ENCODE data around the gene CACNA1G. TPM values are rescaled to one million over a fixed set of nuclear protein-coding genes. Genes with fewer than 3 reads are reported as not detected.
A peak's percentile ranks its signal among the peaks of the same experiment; 100 is the strongest.

CACNA1G gene
- total and polyA plus RNA-seq, 9 of the 15 experiments (the other 6 are each of a cell fraction or from before 2014, with no cell fraction given): 0.01 TPM; not detected in 8

DNA sequence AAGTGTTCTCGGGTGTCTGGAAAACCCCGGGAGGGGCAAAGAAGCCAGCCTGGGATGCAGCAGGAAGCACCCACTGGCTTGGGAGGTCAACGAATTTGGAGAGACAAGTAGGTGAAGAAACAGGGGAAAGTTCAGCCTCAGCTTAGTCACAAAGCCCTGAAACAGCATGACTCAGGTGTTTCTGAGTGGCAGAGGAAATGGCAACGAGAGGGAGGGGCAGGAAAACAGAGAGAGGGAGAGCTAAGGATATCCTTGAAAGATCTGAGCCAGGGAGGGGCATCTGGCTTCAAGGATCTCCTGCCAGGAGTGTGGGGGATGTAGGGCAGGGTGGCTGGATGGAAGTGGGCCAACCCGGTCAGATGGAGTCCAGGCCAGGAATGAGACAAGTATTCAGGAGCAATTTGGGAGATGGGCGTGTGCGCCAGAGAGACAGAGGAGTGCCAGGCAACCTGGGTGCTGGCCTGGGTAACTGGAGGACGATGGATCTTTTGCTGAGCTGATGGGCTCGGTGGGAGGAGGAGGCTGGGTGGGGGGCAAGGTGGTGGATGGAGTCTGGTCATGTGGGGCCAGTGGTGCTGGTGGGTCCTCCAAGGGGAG lies 101.4 kb downstream of the CACNA1G start (continued):
- peak; percentile 49; the same call in 1 of the 2 replicates for TF ChIP-seq SMARCC2 (IDR thresholded peaks at IDR 0.05; ENCODE audit: low read depth)
- no peak for TF ChIP-seq NR2F6 (CRISPR knock-in tag; IDR thresholded peaks at IDR 0.05)
- 0 out of 2 replicates have a peak, but pooled peaks have one; percentile 29 for TF ChIP-seq MYC (IDR thresholded peaks at IDR 0.05; ENCODE audit: low read depth, low read length)
- no peak for TF ChIP-seq MYC (CRISPR knock-in tag; IDR thresholded peaks at IDR 0.05; ENCODE audit: borderline replicate concordance, low read depth)
- TF ChIP-seq EWSR1 (IDR thresholded peaks at IDR 0.05; ENCODE audit: borderline replicate concordance, low read depth, partially characterized antibody): no peak
- peak; percentile 89 for TF ChIP-seq MTA3 (IDR thresholded peaks at IDR 0.05; ENCODE audit: borderline replicate concordance)
- TF ChIP-seq MBD2 (IDR thresholded peaks at IDR 0.05; ENCODE audit: borderline replicate concordance, low read depth): no peak
- TF ChIP-seq MECOM (CRISPR knock-in tag; IDR thresholded peaks at IDR 0.05): 0 out of 2 replicates have a peak, but pooled peaks have one; percentile 28
- TF ChIP-seq SMARCB1 (IDR thresholded peaks at IDR 0.05; ENCODE audit: insufficient read length, low read depth): no peak
- TF ChIP-seq, protein P1, sequence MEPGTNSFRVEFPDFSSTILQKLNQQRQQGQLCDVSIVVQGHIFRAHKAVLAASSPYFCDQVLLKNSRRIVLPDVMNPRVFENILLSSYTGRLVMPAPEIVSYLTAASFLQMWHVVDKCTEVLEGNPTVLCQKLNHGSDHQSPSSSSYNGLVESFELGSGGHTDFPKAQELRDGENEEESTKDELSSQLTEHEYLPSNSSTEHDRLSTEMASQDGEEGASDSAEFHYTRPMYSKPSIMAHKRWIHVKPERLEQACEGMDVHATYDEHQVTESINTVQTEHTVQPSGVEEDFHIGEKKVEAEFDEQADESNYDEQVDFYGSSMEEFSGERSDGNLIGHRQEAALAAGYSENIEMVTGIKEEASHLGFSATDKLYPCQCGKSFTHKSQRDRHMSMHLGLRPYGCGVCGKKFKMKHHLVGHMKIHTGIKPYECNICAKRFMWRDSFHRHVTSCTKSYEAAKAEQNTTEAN (CRISPR knock-in tag; IDR thresholded peaks at IDR 0.05): no peak
- TF ChIP-seq MAFK (IDR thresholded peaks at IDR 0.05; ENCODE audit: low read length): peak; percentile 97
- TF ChIP-seq, protein P2, sequence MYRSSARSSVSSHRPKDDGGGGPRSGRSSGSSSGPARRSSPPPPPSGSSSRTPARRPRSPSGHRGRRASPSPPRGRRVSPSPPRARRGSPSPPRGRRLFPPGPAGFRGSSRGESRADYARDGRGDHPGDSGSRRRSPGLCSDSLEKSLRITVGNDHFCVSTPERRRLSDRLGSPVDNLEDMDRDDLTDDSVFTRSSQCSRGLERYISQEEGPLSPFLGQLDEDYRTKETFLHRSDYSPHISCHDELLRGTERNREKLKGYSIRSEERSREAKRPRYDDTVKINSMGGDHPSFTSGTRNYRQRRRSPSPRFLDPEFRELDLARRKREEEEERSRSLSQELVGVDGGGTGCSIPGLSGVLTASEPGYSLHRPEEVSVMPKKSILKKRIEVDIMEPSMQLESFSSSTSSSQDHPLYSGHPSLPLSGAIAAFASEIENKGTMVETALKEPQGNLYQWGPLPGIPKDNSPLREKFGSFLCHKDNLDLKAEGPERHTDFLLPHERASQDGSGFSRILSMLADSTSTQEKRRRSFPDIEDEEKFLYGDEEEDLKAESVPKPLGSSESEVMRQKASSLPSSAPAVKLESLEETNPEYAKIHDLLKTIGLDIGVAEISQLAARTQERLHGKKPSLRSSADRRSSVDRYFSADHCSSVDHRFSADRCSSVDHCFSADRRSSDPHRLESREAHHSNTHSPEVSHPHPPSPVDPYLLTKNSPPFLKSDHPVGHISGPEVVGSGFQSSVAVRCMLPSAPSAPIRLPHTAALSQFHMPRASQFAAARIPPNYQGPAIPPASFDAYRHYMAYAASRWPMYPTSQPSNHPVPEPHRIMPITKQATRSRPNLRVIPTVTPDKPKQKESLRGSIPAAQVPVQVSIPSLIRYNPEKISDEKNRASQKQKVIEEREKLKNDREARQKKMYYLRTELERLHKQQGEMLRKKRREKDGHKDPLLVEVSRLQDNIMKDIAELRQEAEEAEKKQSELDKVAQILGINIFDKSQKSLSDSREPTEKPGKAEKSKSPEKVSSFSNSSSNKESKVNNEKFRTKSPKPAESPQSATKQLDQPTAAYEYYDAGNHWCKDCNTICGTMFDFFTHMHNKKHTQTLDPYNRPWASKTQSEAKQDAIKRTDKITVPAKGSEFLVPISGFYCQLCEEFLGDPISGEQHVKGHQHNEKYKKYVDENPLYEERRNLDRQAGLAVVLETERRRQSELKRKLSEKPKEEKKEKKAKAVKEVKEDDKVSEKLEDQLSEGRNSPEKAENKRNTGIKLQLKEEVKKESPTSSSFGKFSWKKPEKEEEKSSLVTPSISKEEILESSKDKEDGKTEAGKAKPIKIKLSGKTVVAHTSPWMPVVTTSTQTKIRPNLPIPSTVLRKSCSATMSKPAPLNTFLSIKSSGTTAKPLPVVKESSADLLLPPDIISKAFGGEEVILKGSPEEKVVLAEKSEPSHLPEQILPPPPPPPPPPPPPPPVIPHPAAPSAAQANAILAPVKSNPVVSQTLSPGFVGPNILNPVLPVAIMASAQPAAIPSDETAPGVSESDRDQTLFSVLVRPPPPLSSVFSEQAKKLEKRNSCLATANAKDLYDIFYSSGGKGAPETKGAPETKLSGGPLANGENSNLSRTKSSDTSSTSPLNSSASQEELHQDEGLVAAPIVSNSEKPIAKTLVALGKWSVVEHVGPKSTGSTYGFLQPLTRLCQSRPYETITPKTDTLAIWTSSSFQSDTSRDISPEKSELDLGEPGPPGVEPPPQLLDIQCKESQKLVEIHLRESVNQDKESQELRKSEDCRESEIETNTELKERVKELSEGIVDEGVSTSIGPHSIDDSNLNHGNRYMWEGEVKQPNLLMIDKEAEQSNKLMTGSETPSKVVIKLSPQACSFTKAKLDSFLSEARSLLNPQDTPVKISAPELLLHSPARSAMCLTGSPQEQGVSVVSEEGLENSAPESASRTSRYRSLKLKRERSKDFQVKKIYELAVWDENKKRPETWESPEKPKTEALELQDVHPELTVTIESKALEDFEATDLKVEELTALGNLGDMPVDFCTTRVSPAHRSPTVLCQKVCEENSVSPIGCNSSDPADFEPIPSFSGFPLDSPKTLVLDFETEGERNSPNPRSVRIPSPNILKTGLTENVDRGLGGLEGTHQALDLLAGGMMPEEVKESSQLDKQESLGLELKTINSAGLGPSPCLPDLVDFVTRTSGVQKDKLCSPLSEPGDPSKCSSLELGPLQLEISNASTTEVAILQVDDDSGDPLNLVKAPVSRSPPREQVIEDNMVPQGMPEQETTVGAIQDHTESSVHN (IDR thresholded peaks at IDR 0.05; ENCODE audit: borderline replicate concordance in 1 of 2, low read depth in 1 of 2): peak in 1 of 2 experiments; percentile 63; a peak in 1 of 4 replicates
- TF ChIP-seq ZSCAN29 (IDR thresholded peaks at IDR 0.05): no peak
- TF ChIP-seq ERF (CRISPR knock-in tag; IDR thresholded peaks at IDR 0.05): peak; percentile 51; the same call in 1 of the 2 replicates
- peak; percentile 99 for TF ChIP-seq MAFG (tag; conservative IDR thresholded peaks at IDR 0.05)
- TF ChIP-seq PRPF4 (IDR thresholded peaks at IDR 0.05; ENCODE audit: insufficient read depth, low read depth, low read length, poor library complexity, severe bottlenecking): no peak
- peak; percentile 84 for TF ChIP-seq ZNF584 (CRISPR knock-in tag; IDR thresholded peaks at IDR 0.05; ENCODE audit: low read depth)
- peak; percentile 19; the same call in 1 of the 2 replicates for TF ChIP-seq TEAD2 (tag; IDR thresholded peaks at IDR 0.05)
- peak; percentile 90 for TF ChIP-seq ARID1B (IDR thresholded peaks at IDR 0.05)
